Measurements from ENCODE around the gene KCNQ1. TPM values are rescaled to one million over a fixed set of nuclear protein-coding genes. Genes with fewer than 3 reads are reported as not detected.

Gene KCNQ1
- total RNA-seq, 1 experiment from 2014 or later = 2.5 TPM

GRCh38 chr11:2725368-2726300 is 280.8 kb downstream of the KCNQ1 start:
- H3K9me3 Mint-ChIP-seq = peaks cover 9% of the 10 kb centered on the region; the same call in 1 of the 2 replicates
- no peak overlapping the region for H3K4me3 Mint-ChIP-seq
- ChIA-PET CTCF (interaction anchor here (1.3 to 1.5 kb wide), 2 partner anchors 166 to 195 kb away, joined by 3 to 5 read pairs; no protein-coding TSS in a partner anchor), POLR2A (no interaction called here)
- peaks cover 14% of the 10 kb centered on the region for H3K4me1 Mint-ChIP-seq
- H3K27ac Mint-ChIP-seq = no peak overlapping the region
- peaks cover 96% of the 10 kb centered on the region for H3K27me3 Mint-ChIP-seq (ENCODE audit: low read depth)
- ATAC-seq = no peak
- no peak for TF ChIP-seq NFYB (CRISPR knock-in tag; conservative IDR thresholded peaks at IDR 0.05; ENCODE audit: low read depth)
- TF ChIP-seq ZNF317 (CRISPR knock-in tag; IDR thresholded peaks at IDR 0.05; ENCODE audit: borderline replicate concordance, low read depth) = no peak
- TF ChIP-seq TEAD1 (CRISPR knock-in tag; IDR thresholded peaks at IDR 0.05) = no peak
- TF ChIP-seq TP53 (CRISPR knock-in tag; IDR thresholded peaks at IDR 0.05) = no peak
- no peak for TF ChIP-seq ZBTB21 (CRISPR knock-in tag; IDR thresholded peaks at IDR 0.05; ENCODE audit: borderline replicate concordance)
- no peak for TF ChIP-seq ZNF532 (CRISPR knock-in tag; IDR thresholded peaks at IDR 0.05; ENCODE audit: borderline replicate concordance)
- no peak for TF ChIP-seq NR2C2 (CRISPR knock-in tag; IDR thresholded peaks at IDR 0.05)
- no peak for TF ChIP-seq E2F4 (CRISPR knock-in tag; IDR thresholded peaks at IDR 0.05; ENCODE audit: borderline replicate concordance, low read depth)
- no peak for TF ChIP-seq AR (CRISPR knock-in tag; IDR thresholded peaks at IDR 0.05)
- TF ChIP-seq GABPB1 (CRISPR knock-in tag; IDR thresholded peaks at IDR 0.05) = no peak
- TF ChIP-seq ELF4 (CRISPR knock-in tag; IDR thresholded peaks at IDR 0.05; ENCODE audit: low read depth) = no peak
- TF ChIP-seq FOXP4 (CRISPR knock-in tag; IDR thresholded peaks at IDR 0.05) = no peak
- TF ChIP-seq STAT6 (CRISPR knock-in tag; conservative IDR thresholded peaks at IDR 0.05; ENCODE audit: low read depth) = no peak
- H3K36me3 Mint-ChIP-seq = no peaks in the 10 kb centered on the region; the same call in 1 of the 2 replicates
- no peak for DNase-seq (ENCODE audit: low spot score)

All from WTC11 (cell line).